ENCODE measurements around the gene MYO1H. TPM values are rescaled to one million over a fixed set of nuclear protein-coding genes. Genes with fewer than 3 reads are reported as not detected.

The MYO1H gene
- total RNA-seq, 2 experiments from 2014 or later = not detected

- H3K4me3 Mint-ChIP-seq = peak overlapping the region; percentile 98
- ATAC-seq (no peak), DNase-seq (no peak)
- peaks cover 2% of the 10 kb centered on the region for H3K36me3 Mint-ChIP-seq
- peaks cover 41% of the 10 kb centered on the region for H3K4me1 Mint-ChIP-seq
- no peaks in the 10 kb centered on the region for H3K27me3 Mint-ChIP-seq
- H3K9me3 Mint-ChIP-seq (ENCODE audit: low read depth) = no peaks in the 10 kb centered on the region
- H3K27ac Mint-ChIP-seq = peak overlapping the region; percentile 99
- CTCF ChIA-PET = interaction anchor here (0.9 to 3.1 kb wide), 4 partner anchors 13 to 367 kb away, joined by 3 to 10 read pairs (median 8); no protein-coding TSS in a partner anchor
These were observed 130.2 kb downstream of the MYO1H start for GRCh38 chr12:109477963-109478315.

GRCh38 chr12:109479761-109480160, 132.1 kb downstream of the MYO1H start:
- CTCF ChIA-PET = no interaction called here
- Mint-ChIP-seq H3K27me3 (no peaks in the 10 kb centered on the region), H3K4me3 (no peak overlapping the region), H3K27ac (no peak overlapping the region), H3K36me3 (peaks cover 2% of the 10 kb centered on the region), H3K9me3 (ENCODE audit: low read depth) (no peaks in the 10 kb centered on the region), H3K4me1 (peaks cover 36% of the 10 kb centered on the region)
- DNase-seq = no peak
- no peak for ATAC-seq

GRCh38 chr12:109480356-109480755, 132.7 kb downstream of the MYO1H start:
- Mint-ChIP-seq H3K4me3 (no peak overlapping the region), H3K27me3 (no peaks in the 10 kb centered on the region), H3K9me3 (ENCODE audit: low read depth) (no peaks in the 10 kb centered on the region), H3K4me1 (peaks cover 34% of the 10 kb centered on the region), H3K27ac (no peak overlapping the region), H3K36me3 (peaks cover 5% of the 10 kb centered on the region)
- no peak for ATAC-seq
- CTCF ChIA-PET = no interaction called here
- DNase-seq = no peak

- H3K9me3 Mint-ChIP-seq (ENCODE audit: low read depth) = no peaks in the 10 kb centered on the region
- no peak for DNase-seq
- H3K36me3 Mint-ChIP-seq = peaks cover 9% of the 10 kb centered on the region
- no peaks in the 10 kb centered on the region for H3K27me3 Mint-ChIP-seq
- peaks cover 19% of the 10 kb centered on the region for H3K4me1 Mint-ChIP-seq
- no peak overlapping the region for H3K4me3 Mint-ChIP-seq
- ATAC-seq = no peak
- CTCF ChIA-PET = no interaction called here
- no peak overlapping the region for H3K27ac Mint-ChIP-seq
These were observed 134.2 kb downstream of the MYO1H start for GRCh38 chr12:109481863-109482262.

- Mint-ChIP-seq H3K9me3 (ENCODE audit: low read depth) (no peaks in the 10 kb centered on the region), H3K36me3 (peaks cover 10% of the 10 kb centered on the region), H3K27ac (no peak overlapping the region), H3K4me3 (no peak overlapping the region), H3K27me3 (no peaks in the 10 kb centered on the region), H3K4me1 (peaks cover 19% of the 10 kb centered on the region)
- CTCF ChIA-PET = interaction anchor here (1.1 kb wide), 1 partner anchor 50 kb away, joined by 3 read pairs; no protein-coding TSS in a partner anchor
- no peak for DNase-seq
- no peak for ATAC-seq
These were observed 134.8 kb downstream of the MYO1H start for GRCh38 chr12:109482491-109482890.

GRCh38 chr12:109482894-109483293, 135.2 kb downstream of the MYO1H start:
- CTCF ChIA-PET = interaction anchor here (1.1 kb wide), 1 partner anchor 50 kb away, joined by 3 read pairs; no protein-coding TSS in a partner anchor
- ATAC-seq (no peak), DNase-seq (no peak)
- peaks cover 10% of the 10 kb centered on the region for H3K36me3 Mint-ChIP-seq
- H3K27me3 Mint-ChIP-seq = no peaks in the 10 kb centered on the region
- H3K27ac Mint-ChIP-seq = no peak overlapping the region
- H3K9me3 Mint-ChIP-seq (ENCODE audit: low read depth) = no peaks in the 10 kb centered on the region
- H3K4me1 Mint-ChIP-seq = peaks cover 19% of the 10 kb centered on the region
- H3K4me3 Mint-ChIP-seq = no peak overlapping the region

- CTCF ChIA-PET = interaction anchor here (1.1 kb wide), 1 partner anchor 50 kb away, joined by 3 read pairs; no protein-coding TSS in a partner anchor
- Mint-ChIP-seq H3K36me3 (peaks cover 10% of the 10 kb centered on the region), H3K9me3 (ENCODE audit: low read depth) (no peaks in the 10 kb centered on the region), H3K27me3 (no peaks in the 10 kb centered on the region), H3K4me1 (peaks cover 16% of the 10 kb centered on the region), H3K27ac (no peak overlapping the region), H3K4me3 (no peak overlapping the region)
- ATAC-seq = no peak
- DNase-seq = no peak
These were observed 135.6 kb downstream of the MYO1H start for GRCh38 chr12:109483346-109483745.

GRCh38 chr12:109485201-109485600, 137.5 kb downstream of the MYO1H start:
- DNase-seq (no peak), ATAC-seq (no peak)
- H3K4me3 Mint-ChIP-seq = no peak overlapping the region
- no peaks in the 10 kb centered on the region for H3K9me3 Mint-ChIP-seq (ENCODE audit: low read depth)
- CTCF ChIA-PET = interaction anchor here (0.7 kb wide), 1 partner anchor 958 kb away, joined by 3 read pairs; no protein-coding TSS in a partner anchor
- no peak overlapping the region for H3K27ac Mint-ChIP-seq
- peaks cover 14% of the 10 kb centered on the region for H3K36me3 Mint-ChIP-seq
- H3K27me3 Mint-ChIP-seq = no peaks in the 10 kb centered on the region
- peaks cover 1% of the 10 kb centered on the region for H3K4me1 Mint-ChIP-seq

GRCh38 chr12:109487181-109488050, 139.7 kb downstream of the MYO1H start:
- Mint-ChIP-seq H3K4me3 (no peak overlapping the region), H3K27ac (no peak overlapping the region), H3K9me3 (ENCODE audit: low read depth) (no peaks in the 10 kb centered on the region), H3K4me1 (no peaks in the 10 kb centered on the region), H3K36me3 (peaks cover 16% of the 10 kb centered on the region), H3K27me3 (no peaks in the 10 kb centered on the region)
- DNase-seq (no peak), ATAC-seq (no peak)
- CTCF ChIA-PET = no interaction called here

- no peaks in the 10 kb centered on the region for H3K27me3 Mint-ChIP-seq
- H3K9me3 Mint-ChIP-seq (ENCODE audit: low read depth) = no peaks in the 10 kb centered on the region
- no peaks in the 10 kb centered on the region for H3K4me1 Mint-ChIP-seq
- no peak overlapping the region for H3K27ac Mint-ChIP-seq
- ATAC-seq = no peak
- CTCF ChIA-PET = interaction anchor here (0.6 kb wide), 1 partner anchor 165 kb away, joined by 3 read pairs; no protein-coding TSS in a partner anchor
- no peak for DNase-seq
- H3K4me3 Mint-ChIP-seq = no peak overlapping the region
- H3K36me3 Mint-ChIP-seq = peaks cover 16% of the 10 kb centered on the region
These were observed 140.5 kb downstream of the MYO1H start for GRCh38 chr12:109488051-109488665.

GRCh38 chr12:109489016-109489954, 141.6 kb downstream of the MYO1H start:
- CTCF ChIA-PET = no interaction called here
- H3K9me3 Mint-ChIP-seq (ENCODE audit: low read depth) = no peaks in the 10 kb centered on the region
- no peak overlapping the region for H3K4me3 Mint-ChIP-seq

GRCh38 chr12:109489955-109490565, 142.4 kb downstream of the MYO1H start:
- no peak overlapping the region for H3K4me3 Mint-ChIP-seq
- DNase-seq (no peak), ATAC-seq (no peak)
- H3K4me1 Mint-ChIP-seq = peaks cover 3% of the 10 kb centered on the region
- CTCF ChIA-PET = no interaction called here
- no peak overlapping the region for H3K27ac Mint-ChIP-seq
- H3K36me3 Mint-ChIP-seq = peaks cover 15% of the 10 kb centered on the region
- no peaks in the 10 kb centered on the region for H3K9me3 Mint-ChIP-seq (ENCODE audit: low read depth)
- no peaks in the 10 kb centered on the region for H3K27me3 Mint-ChIP-seq

More at GRCh38 chr12:109489016-109489954, 141.6 kb downstream of the MYO1H start:
- Mint-ChIP-seq H3K27ac (no peak overlapping the region), H3K36me3 (peaks cover 14% of the 10 kb centered on the region), H3K27me3 (no peaks in the 10 kb centered on the region), H3K4me1 (no peaks in the 10 kb centered on the region)
- ATAC-seq (no peak), DNase-seq (no peak)

Data from activated CD8-positive, alpha-beta memory T cell treated with anti-CD3 and anti-CD28 coated beads, Interleukin-2, amount 10 ng/mL, durations not matched to agents 7 days and 5 days (primary cell).